GM18505 (cell line): ENCODE measurements around the gene HOXB13.

Source experiments
- ATAC-seq: cut with Tn5 transposase; IDR thresholded peaks from one replicate; pipeline ENCODE4 v1.9.1; 2021; ENCODE audit not compliant: unreplicated experiment
- POLR2A ChIP-seq: IDR thresholded peaks from 4 replicates; pipeline ENCODE4 v1.6.1; 2011; ENCODE audit warnings: borderline replicate concordance; ENCODE audit not compliant: insufficient read depth, insufficient read length; ENCODE audit errors: extremely low read depth

The HOXB13 gene

DNA sequence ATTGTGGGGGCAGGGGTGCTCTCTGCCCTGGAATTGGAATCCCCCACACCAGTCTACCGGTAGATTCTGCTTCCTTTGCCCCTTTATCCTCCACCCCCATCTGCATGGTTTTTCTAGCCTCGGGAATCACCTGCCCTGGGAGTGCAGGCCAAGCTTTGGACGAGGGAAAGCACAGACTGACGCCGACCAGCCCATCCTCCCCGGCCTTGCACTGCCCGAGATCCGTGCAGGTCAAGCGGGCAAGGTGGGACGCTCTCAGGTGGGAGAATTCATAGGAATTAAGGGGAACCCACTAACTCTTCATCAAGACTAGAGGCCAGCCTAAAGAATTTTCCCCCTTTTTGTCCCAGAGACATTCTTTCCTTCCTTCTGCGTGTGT lies 9.9 kb upstream of the HOXB13 start:
- ATAC-seq = no peak

DNA sequence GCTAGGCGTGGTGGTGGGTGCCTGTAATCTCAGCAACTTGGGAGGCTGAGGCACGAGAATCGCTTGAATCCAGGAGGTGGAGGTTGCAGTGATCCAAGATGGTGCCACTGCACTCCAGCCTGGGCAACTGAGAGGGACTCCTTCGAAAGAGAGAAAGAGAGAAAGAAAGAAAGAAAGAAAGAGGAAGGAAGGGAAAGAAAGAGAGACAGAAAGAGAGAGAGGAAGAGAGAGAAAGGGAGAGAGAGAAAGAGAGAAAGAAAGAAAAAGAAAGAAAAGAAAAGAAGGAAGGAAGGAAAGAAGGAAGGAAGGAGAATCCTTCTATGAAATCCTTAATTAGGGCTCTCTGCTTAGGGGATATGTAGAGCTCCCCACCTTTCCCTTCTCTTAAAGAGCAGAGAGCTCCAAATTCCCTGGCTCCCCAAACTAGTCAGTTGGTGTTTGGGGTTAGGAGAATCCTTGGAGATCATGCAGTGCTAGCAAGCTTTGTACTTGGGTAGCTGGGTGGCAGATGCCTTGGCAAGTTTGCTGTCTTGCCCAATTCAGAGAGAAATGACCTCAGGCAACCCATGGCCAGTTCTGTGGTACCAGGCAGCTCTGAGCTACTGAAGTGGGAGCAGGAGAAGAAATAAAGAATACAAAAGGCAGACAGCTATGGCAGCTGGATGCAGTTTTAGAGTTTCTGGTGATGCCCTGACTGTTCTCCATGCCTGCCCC lies 8.9 kb upstream of the HOXB13 start:
- TF ChIP-seq POLR2A = no peak
- ATAC-seq = no peak

More for the DNA sequence above, 9.9 kb upstream of the HOXB13 start:
- TF ChIP-seq POLR2A = no peak

DNA sequence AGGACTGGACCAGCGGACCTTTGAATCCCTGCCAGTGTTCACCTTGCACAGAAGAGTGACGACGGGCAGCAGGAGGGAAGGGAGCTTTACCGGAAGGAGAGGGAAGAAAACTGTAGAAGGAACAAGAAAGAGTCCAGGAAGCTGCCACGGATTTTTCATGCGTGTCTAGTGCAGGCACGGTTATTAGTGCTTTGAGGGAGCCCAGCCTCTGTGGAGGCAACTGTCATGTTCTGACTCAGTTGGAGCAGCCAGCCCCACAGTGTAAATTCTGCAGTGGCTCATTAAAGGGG lies 6.5 kb upstream of the HOXB13 start:
- no peak for ATAC-seq
- no peak for TF ChIP-seq POLR2A

DNA sequence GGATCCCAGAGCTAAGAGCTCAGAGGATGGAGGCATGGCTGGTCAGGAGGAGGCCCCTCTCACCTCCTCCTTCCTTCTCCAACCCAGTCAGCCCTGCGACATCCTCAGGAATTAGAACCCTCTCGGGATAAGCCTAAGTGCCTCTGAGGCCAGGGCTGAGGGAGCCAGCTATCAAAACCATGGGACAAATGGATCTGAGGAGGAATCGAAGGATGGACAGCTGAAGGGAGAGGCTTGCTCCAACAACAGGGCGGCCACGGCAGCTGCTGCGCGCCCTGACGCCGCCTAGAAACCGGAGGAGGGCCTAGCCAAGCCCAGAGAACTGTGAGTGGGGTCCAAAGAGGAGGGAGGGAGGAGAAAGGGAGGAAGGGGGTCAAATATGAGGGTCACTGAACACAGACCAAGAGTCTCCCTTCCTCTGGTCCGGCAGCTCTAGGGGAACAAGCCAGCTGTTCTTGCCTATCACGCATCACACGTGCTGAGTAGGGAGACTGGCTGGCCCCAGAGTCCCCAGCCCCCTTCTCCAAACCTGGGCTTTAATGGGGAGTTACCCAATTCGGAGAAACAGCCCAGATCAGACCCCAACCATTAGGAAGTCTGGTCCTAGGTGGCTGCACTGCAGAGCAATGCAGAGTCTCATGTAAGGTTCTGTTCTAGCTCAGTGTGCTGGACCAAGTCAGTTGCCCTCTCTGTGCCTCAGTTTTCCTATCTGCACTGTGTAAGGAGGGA lies 5.9 kb upstream of the HOXB13 start:
- TF ChIP-seq POLR2A = no peak
- no peak for ATAC-seq

DNA sequence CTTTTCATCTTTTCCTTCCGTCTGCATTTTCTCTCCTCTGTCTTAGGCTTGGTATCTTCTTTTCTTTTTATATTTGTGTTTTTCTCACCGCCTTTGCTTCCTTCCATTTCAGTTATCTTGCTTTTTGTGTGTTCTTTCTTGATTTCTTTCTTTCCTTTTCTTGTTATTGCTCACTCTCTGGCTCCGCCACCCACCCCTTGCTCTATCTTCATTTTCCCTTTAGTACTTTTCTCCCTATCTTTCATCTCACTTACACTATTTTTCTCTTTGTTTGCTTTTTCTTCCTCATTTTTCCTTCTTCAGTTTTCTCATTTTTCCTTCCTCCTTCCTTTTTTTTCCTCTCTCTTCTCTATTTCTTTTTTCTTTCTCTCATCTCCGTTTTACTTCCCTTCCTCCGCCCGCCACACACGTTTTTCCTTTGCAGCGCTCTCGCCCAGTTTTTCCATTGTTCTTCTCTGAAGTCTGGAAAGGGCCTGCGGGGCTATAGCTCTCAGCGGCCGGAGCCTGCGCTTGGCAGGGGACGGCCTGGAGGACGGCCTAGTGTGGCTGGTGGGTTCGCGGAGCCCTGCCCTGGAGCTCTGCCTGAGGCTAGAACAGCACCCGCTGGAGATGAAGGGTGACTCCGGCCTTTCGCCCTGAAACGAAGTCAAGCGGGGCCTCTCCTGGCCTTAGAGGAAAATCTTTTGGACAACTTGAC lies 5.2 kb upstream of the HOXB13 start:
- no peak for TF ChIP-seq POLR2A
- no peak for ATAC-seq

DNA sequence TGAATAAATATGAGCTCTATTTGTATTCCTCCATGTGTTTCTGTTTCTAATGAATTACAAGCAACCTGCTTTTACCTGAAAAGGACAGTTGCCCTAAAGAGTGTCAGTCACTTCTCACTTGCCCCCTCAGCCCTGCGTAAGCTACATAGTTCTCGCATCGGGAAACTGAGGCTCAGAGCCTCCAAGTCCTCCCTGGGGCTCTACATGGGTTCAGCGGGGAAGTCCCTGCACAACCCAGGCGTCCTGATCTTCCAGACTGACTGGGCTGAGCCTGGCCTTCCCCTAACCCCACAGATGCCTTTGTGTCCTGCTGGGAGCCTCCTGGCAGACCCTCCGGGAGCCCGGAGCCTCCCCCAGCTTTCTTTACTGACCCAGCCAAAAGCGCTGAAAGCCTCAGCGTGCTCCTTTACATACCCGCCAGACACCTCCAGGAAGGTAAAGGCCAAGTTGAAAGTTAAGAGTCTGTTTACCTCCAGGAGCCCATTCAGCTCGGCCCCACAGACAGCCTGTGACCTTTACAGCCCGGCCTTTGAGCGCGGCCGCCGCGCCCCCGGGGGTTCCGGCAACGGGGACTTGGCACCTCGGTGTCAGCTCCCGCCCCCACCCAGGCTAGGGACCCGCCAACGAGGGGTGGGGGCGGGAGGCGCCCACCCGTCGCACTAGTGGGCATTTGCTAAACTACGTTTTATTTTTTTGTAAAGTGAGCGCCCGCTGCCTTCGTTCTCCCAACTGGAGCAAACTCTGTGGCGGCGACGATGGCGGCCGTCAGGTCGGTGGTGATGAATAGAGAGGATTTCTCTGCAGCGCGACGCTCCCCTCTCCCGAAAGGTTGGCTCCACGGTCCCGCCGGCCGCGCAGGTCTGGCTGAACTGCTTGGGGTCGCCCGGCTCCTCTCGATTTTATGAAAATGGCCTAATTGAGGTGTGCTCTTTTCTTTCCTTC lies 4.4 kb upstream of the HOXB13 start:
- no peak for ATAC-seq
- TF ChIP-seq POLR2A = no peak

DNA sequence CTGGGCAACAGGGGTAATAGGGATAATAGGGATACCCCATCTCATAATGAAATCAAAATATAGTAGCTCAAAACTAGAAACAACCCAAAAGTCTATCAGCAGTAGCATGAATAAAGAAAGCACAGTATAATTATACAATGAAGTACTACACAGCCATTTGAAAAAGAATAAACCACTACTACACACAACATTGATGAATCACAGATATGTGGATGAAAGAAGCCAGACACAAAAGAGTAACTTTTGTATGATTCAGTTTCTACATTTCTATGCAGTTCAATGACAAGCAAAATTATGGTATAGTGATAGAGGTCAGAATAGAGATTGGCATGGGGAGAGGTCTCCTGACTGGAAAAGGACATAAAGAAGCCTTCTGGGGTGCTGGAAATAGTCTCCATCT lies 2.8 kb upstream of the HOXB13 start:
- ATAC-seq = no peak
- TF ChIP-seq POLR2A = no peak

DNA sequence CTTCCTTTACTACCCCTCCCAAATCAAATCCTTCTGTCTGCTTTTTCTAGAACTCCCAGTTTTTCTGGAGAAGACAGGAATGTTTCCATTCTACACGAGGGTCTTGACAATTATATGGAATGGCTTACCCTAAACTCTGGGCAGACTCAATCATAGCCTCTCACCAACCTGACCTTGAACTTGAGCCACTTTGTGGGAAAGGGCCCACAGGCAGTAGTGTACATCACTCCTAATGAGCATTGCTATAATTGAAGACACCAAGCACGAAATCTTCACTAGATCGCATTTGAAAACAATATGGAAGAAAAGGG lies 1.6 kb upstream of the HOXB13 start:
- ATAC-seq = no peak
- no peak for TF ChIP-seq POLR2A

DNA sequence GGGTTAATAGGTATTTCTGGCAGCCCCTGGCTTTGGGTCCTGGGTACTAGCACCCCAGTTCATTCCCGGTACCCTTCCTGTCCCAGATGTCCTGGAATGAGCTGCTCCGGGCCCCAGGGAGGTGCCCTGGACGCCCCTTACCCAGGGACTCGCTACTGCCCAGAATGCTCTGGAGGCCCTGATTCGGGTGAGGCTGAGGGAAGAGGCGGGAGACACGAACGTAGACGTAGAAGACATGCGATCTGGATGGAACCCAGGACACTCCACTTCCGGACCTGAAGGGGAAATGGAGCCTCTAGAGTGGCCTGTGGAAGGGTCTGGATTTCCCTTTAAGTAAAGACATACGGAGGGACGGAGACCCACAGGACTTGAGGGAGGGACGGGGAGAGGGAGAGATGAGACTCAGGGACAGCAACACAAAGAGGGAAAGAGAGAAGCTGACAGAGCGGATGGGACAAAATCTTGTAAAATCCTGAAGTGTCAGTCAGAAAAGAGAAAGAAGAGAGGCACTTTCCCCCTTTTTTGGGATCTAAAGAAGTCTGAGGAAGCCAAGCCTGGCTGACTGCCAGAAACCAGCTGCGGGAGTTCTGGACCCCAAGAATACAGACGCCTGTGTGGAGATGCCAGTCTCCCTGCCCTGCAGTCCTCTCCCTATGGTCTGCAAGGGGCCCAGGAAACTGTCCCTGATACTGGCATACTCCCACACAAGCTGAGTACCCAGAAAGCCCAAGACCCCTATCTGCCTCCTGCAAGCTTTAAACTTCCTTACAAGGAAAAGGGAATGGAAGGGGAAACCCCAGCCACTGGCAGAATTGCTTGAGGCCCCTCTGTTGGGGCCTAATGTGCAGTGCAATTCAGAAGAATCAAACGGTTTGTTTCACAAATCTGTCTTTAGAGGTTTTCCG lies 1.0 kb upstream of the HOXB13 start:
- no peak for TF ChIP-seq POLR2A
- ATAC-seq = no peak

DNA sequence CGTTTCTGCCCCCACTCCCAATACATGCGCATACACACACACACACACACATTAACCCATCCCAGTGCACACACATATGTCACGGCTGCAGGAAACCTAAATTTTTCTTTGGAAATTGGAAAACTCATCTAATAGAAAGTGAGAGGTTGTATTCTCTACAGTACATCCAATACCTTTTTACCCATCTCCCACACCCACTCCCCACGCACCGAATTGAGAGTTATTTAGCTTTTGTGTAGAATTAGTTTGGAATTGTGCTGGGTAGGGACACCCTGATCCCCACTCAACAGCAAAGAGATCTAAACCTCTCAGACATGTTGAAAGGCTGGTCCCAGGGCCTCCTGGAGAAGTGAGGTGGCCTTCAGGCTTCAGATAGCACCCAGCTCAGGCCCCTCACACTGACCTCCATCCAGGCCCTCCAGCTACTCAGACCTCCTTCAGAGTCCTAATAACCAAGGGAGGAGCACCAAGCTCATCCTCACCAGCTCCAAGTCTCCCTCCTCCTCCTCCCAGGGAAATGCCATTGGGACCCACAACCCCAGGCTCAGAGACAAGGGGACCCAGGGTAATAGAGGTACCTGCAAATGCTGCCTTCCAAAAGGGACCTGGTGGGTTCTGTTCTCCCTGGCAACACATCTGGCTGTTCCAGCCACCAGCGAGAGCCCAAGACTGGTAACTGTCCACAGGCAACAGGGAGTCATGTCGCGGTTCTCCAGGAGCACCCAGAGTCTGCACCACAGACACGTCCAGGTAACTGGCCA lies 955 bp downstream of the HOXB13 start:
- no peak for TF ChIP-seq POLR2A
- no peak for ATAC-seq

DNA sequence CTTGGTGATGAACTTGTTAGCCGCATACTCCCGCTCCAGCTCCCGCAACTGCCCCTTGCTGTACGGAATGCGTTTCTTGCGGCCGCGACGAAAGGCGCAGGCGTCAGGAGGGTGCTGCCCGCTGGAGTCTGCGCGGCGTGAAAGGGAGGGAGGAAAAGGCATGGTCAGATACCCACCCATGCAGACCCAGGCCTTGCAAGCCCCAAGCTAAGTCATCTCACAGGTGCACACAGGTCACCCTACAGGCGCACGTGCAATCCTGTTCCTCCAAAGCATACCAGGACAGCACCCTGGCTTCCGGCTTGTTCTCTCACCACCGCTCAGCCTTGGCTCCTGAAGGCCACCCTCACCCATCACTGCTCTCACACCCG lies 1.6 kb downstream of the HOXB13 start:
- no peak for ATAC-seq
- TF ChIP-seq POLR2A = no peak
